Mucosa of rectum (tissue), 2 donors: ENCODE results near the gene CUX1.

Experiments
- H3K27ac ChIP-seq, 2 donors: one replicate each; pipeline ENCODE4 v1.7.0; 2013; ENCODE audit warnings: inconsistent platforms in 2 of 2, low read depth in 2 of 2, low read length in 2 of 2
- H3K27me3 ChIP-seq, 2 donors: one replicate each; pipeline ENCODE4 v1.7.0; 2013; ENCODE audit warnings: low read length in 2 of 2; ENCODE audit not compliant: control insufficient read depth in 2 of 2, insufficient read depth in 2 of 2
- H3K36me3 ChIP-seq, 2 donors: one replicate each; pipeline ENCODE4 v1.7.0; 2013; ENCODE audit warnings: low read length in 2 of 2; ENCODE audit not compliant: control insufficient read depth in 2 of 2, insufficient read depth in 2 of 2
- H3K4me1 ChIP-seq, 2 donors: one replicate each; pipeline ENCODE4 v1.7.0; 2013; ENCODE audit warnings: low read length in 2 of 2, mild to moderate bottlenecking in 1 of 2; ENCODE audit not compliant: control insufficient read depth in 2 of 2, insufficient read depth in 2 of 2
- H3K4me3 ChIP-seq, 2 donors: one replicate each; pipeline ENCODE4 v1.7.0; 2013; ENCODE audit warnings: low read length in 2 of 2
- H3K9ac ChIP-seq, 2 donors: one replicate each; pipeline ENCODE4 v1.7.0; 2013; ENCODE audit warnings: low read length in 2 of 2, low read depth in 1 of 2, mild to moderate bottlenecking in 1 of 2
- H3K9me3 ChIP-seq, 2 donors: one replicate each; pipeline ENCODE4 v1.7.0; 2013; ENCODE audit warnings: low read length in 2 of 2; ENCODE audit not compliant: control insufficient read depth in 2 of 2
- donor health status: healthy.
- donor health status: Normal muscosa, but diverticular disease.

The CUX1 gene

DNA sequence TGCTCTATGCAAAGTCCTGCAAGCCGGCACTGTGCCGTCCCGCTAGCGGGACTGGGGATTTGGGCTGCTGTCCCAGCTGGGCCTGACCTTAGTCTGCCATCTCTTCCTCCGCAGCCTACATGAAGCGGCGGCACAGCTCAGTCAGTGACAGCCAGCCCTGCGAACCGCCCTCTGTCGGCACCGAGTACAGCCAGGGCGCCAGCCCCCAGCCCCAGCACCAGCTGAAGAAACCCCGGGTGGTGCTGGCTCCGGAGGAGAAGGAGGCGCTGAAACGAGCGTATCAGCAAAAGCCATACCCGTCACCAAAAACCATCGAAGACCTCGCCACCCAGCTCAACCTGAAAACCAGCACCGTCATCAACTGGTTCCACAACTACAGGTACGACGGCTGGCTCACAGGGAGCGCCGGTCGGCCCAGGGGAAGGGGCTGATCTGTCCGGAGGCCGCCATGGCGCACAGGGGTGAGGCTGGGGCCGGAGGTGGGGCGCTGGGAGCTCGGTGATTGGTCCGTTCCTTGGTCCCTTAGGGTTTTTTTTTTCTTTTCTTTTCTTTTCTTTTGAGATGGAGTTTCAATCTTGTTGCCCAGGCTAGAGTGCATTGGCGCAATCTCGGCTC, 421.9 kb downstream of the CUX1 start:
- H3K4me1 ChIP-seq: no peaks in the 10 kb centered on the region
- H3K9ac ChIP-seq: no peak overlapping the region
- peaks cover 13 to 18% of the 10 kb centered on the region in 2 donors for H3K36me3 ChIP-seq
- H3K9me3 ChIP-seq: no peaks in the 10 kb centered on the region
- no peak overlapping the region for H3K4me3 ChIP-seq
- no peak overlapping the region for H3K27ac ChIP-seq
- H3K27me3 ChIP-seq: no peaks in the 10 kb centered on the region

DNA sequence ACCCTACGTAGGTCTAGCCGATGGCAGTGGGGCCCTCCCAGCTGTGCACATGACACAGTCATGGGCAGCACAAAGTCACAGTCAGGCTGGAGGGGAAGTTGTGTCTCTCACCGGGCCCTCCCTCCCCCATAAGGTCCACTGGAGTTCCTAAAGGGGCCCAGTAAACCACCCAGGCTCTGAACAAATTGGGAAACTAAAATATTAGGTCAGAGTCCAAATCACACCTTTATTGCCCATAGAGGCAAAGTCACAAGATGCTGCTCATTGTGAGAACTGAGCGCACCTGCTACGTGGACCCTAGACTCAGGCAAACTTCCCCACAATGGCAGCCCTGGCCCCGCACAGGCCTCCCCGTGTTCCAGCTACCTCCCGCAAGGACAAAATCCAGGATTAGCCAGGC, 424.0 kb downstream of the CUX1 start:
- H3K27me3 ChIP-seq: no peaks in the 10 kb centered on the region
- no peak overlapping the region for H3K4me3 ChIP-seq
- H3K36me3 ChIP-seq: peaks cover 13 to 19% of the 10 kb centered on the region in 2 donors
- no peak overlapping the region for H3K9ac ChIP-seq
- no peak overlapping the region for H3K27ac ChIP-seq
- no peaks in the 10 kb centered on the region for H3K4me1 ChIP-seq
- H3K9me3 ChIP-seq: no peaks in the 10 kb centered on the region

DNA sequence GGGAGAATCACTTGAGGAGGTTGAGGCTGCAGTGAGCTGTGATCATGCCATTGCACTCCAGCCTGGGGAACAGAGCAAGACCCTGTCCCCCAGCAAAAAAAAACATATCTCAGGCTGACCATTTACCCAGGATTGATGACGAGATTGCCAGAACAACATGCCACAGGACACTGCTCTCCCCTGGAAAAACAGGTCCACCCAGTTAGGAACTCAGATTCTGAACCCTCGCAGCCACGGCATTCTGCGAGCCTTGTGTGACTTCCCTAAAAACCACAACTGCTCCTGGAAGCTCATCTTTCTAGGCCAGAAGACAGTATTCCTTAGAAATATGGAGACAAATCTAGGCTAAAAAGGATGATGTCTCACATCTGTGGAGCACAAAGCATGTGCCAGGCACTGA, 427.2 kb downstream of the CUX1 start:
- Histone ChIP-seq H3K9ac (no peak overlapping the region), H3K4me1 (no peaks in the 10 kb centered on the region), H3K27ac (no peak overlapping the region), H3K36me3 (peaks cover 11 to 12% of the 10 kb centered on the region in 2 donors), H3K9me3 (no peaks in the 10 kb centered on the region), H3K4me3 (no peak overlapping the region), H3K27me3 (no peaks in the 10 kb centered on the region)

DNA sequence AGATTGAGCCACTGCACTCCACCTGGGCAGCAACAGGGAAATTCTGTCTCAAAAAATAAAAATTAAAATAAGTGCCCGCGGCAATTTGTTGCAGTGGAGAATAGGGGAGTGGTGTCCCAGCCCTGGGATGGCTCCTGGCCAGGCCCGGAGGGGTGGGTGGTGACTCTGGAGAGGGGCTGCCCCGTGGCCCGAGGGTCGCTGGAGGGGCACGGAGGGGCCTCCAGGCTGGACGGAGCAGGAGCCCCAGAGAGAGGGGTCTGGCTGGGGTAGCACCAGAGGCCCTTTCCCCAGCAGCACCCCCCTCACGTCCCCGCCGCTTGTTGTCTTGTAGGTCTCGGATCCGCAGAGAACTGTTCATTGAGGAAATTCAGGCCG, 430.6 kb downstream of the CUX1 start:
- no peak overlapping the region for H3K4me3 ChIP-seq
- H3K9me3 ChIP-seq: no peaks in the 10 kb centered on the region
- H3K27ac ChIP-seq: no peak overlapping the region
- no peak overlapping the region for H3K9ac ChIP-seq
- peaks cover 11% of the 10 kb centered on the region in 2 donors for H3K36me3 ChIP-seq
- H3K27me3 ChIP-seq: no peaks in the 10 kb centered on the region
- H3K4me1 ChIP-seq: no peaks in the 10 kb centered on the region

DNA sequence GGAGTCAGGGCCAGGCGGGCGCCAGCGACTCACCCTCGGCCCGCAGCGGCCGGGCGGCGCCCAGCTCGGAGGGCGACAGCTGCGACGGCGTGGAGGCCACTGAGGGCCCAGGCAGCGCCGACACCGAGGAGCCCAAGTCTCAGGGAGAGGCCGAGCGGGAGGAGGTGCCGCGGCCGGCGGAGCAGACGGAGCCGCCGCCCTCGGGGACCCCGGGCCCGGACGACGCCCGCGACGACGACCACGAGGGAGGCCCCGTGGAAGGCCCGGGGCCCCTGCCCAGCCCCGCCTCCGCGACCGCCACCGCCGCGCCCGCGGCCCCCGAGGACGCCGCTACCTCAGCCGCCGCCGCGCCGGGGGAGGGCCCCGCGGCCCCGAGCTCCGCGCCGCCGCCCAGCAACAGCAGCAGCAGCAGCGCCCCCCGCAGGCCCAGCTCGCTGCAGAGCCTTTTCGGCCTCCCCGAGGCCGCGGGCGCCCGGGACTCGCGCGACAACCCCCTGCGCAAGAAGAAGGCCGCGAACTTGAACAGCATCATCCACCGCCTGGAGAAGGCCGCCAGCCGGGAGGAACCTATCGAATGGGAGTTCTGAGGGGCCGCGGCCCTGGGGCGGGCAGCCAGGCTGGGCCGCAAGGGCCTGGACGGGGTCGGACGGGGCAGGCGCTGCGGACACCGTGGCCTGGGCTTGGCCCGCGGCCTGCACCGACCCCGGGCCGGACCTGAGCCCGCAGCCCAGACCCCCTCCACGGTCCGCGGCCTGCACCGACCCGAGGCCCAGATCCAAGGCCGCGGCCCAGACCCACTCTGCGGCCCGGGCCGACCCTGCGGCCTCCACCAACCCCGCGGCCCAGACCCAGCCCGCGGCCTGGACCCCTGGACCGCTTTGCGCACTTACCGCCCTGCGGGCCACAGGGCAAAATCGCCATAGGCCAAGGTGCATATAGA, 431.3 kb downstream of the CUX1 start:
- Histone ChIP-seq H3K36me3 (peaks cover 11% of the 10 kb centered on the region in 2 donors), H3K9ac (no peak overlapping the region), H3K4me3 (no peak overlapping the region), H3K27ac (no peak overlapping the region), H3K9me3 (no peaks in the 10 kb centered on the region), H3K4me1 (no peaks in the 10 kb centered on the region), H3K27me3 (no peaks in the 10 kb centered on the region)

DNA sequence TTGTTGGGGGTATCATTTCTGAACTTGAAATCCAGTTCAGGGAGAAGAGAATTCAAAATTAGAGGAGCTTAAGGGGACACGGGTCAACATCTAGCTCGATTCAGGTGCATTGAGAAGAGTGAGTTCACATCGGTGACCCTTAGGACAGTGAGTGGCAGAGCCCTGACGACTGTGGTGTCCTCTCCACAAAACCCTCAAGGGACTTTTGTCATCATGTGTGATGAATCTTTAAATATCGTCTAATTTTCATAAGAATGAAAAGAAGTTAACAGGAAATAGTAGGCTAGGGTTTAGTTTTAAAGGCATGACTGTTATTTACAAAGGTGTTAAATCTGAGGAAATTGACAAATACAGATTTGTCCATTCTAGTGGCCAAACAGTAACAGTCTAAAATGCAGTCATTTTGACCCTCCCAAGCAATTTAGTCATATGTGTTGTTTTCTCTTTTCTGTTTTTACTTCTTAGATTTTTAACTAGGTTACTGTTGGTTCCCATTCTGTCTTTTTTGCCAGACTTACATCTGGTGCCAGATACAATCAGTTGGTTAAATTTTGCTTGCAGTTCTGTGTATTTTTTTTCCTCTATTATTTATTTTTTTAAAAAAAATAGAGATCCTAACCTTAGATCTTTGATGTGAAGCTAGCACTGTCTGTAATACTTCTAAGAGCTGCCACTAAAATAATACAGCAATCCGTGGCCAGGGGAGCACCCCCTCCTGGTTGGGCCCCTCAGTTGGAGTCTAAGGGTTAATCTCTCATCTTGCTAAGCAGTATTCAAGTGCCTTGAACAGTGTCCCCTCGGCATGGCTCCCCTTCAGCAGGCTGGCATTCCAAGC, 434.3 kb downstream of the CUX1 start:
- Histone ChIP-seq H3K36me3 (peaks cover 5 to 9% of the 10 kb centered on the region in 2 donors), H3K4me3 (no peak overlapping the region), H3K27ac (no peak overlapping the region), H3K4me1 (no peaks in the 10 kb centered on the region), H3K9me3 (no peaks in the 10 kb centered on the region), H3K9ac (no peak overlapping the region), H3K27me3 (no peaks in the 10 kb centered on the region)

DNA sequence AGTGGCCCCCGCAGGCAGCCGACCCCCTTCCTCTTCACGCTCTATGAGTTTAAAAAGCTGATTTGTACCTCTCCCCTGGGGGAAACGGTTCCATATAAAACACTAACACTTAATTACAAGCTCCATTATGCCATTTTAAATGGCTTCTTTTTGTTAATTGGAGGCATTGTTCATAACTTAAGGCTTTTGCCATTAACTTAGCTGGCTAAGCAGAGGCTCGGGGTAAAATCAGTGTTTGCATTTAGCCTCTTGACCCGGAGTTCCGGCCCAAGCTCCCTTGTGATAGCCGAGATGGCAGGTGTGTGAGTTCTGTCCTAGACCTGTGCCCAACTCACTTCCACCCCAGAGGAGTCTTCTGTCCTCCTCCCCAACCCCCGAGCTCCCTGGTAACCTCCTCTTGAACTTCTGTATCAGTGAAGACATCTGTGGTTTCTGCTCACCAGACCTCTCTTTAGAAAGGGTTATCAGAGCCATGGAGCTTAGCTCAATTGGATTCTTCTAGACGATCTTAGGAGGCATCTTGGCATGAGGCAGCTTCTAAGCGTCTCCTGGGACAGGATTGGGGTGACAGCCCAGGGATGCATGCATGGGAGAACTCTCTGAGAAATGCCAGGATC, 435.0 kb downstream of the CUX1 start:
- Histone ChIP-seq H3K9me3 (no peaks in the 10 kb centered on the region), H3K9ac (no peak overlapping the region), H3K4me1 (no peaks in the 10 kb centered on the region), H3K27me3 (no peaks in the 10 kb centered on the region), H3K36me3 (peaks cover 5 to 9% of the 10 kb centered on the region in 2 donors), H3K27ac (no peak overlapping the region), H3K4me3 (no peak overlapping the region)

DNA sequence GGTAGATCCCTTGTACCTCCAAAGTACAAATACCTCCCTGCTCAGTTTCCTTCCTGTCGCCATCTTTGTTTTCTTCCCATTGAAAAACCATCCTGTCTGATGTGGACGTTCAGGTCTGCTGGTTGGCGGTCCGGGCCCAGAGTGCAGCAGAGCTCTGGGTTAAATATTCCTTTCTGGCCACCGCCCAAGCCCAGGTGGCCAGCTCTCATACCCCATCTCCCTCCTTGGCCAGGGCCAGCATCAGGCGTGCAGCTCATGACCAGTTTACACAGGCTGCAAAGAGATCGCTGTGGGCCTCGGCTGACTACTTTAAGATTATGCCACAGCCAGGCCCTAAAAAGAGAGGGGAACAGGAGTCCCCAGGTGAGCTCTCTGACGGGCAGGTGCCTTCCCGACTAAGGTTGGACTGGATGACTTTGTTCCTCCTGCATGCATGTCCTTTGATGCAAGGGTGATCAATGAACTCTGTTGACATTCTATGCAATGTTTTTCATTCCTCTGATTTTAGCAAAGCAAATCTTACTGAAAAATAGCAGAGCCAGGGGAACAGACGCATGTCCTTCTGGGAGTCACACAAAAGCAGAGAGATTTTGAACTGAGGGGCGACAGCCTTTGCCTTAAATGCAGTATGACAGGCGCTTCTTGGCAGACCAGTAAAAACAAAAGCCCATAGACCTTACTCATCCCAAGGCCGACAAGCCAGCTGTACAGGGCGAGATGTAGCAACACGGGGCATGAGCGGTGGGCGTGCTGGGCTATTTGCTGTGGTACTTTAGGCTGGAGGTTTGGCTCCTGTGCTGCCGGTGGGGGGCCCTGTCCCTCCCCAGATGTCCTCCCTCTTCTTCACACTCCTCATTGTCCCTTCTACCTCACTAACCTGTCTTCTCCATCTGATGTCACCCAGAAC, 435.9 kb downstream of the CUX1 start:
- H3K36me3 ChIP-seq: peaks cover 5 to 9% of the 10 kb centered on the region in 2 donors
- no peaks in the 10 kb centered on the region for H3K9me3 ChIP-seq
- H3K4me1 ChIP-seq: no peaks in the 10 kb centered on the region
- H3K27me3 ChIP-seq: no peaks in the 10 kb centered on the region
- no peak overlapping the region for H3K4me3 ChIP-seq
- no peak overlapping the region for H3K9ac ChIP-seq
- no peak overlapping the region for H3K27ac ChIP-seq

DNA sequence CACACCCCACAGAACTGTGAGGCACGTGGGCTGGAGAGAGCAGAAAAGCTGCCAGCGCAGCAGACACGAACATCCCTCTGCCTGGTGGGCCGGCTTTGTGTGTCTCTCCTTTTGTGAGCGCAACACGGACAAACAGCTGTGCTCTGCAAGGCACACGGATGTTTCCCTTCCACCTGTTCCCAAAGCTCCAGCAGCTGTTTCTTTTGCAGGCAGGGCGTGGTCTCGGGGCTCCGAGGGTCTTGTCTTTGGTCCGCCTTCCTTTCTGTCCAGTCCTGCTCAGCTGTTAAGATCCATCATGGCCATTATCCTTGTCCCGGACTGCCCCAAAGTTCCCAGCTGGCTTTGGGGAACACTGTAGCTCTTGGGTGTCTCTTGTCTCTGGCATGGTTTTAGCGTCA, 436.5 kb downstream of the CUX1 start:
- Histone ChIP-seq H3K9ac (no peak overlapping the region), H3K36me3 (peaks cover 5 to 9% of the 10 kb centered on the region in 2 donors), H3K27ac (no peak overlapping the region), H3K4me1 (no peaks in the 10 kb centered on the region), H3K4me3 (no peak overlapping the region), H3K27me3 (no peaks in the 10 kb centered on the region), H3K9me3 (no peaks in the 10 kb centered on the region)
